ENCODE data around the gene FAM83B. TPM values are rescaled to one million over a fixed set of nuclear protein-coding genes. Genes with fewer than 3 reads are reported as not detected.

FAM83B gene
- total RNA-seq, 1 experiment from 2014 or later = 15.6 TPM

GRCh38 chr6:54805077-54805476 lies 41.5 kb upstream of the FAM83B start:
- Histone ChIP-seq H3K79me2 (ENCODE audit: low read depth) (no peaks in the 10 kb centered on the region), H3K4me2 (no peak overlapping the region), H3K4me1 (replicated peaks; ENCODE audit: insufficient read depth) (peaks cover 18% of the 10 kb centered on the region), H3K9me3 (ENCODE audit: insufficient read depth, low read depth) (no peaks in the 10 kb centered on the region; the same call in 1 of the 2 replicates), H3K9me2 (ENCODE audit: insufficient read depth) (no peaks in the 10 kb centered on the region), H3F3A (ENCODE audit: insufficient read depth, low read depth) (no peaks in the 10 kb centered on the region), H3K27ac (no peak overlapping the region), H3K4me3 (no peak overlapping the region), H3K36me3 (ENCODE audit: low read depth) (no peaks in the 10 kb centered on the region), H3K27me3 (ENCODE audit: insufficient read depth, low read depth) (no peaks in the 10 kb centered on the region), H4K20me1 (ENCODE audit: insufficient read depth) (no peaks in the 10 kb centered on the region), H2AFZ (no peak overlapping the region)
- ChIA-PET CTCF (no interaction called here), POLR2A (ENCODE audit: unreplicated experiment) (no interaction called here)
- BruUV-seq (replicated peaks) = no TSS peak
- TF ChIP-seq CTCF (conservative IDR thresholded peaks at IDR 0.05) (no peak), EZH2 (IDR thresholded peaks at IDR 0.05; ENCODE audit: low read depth) (no peak)
- no peak for DNase-seq
- intact Hi-C loops (cut with micrococcal nuclease; ENCODE audit: unreplicated experiment) = no loop called here

GRCh38 chr6:54810147-54810546 lies 36.4 kb upstream of the FAM83B start:
- Histone ChIP-seq H2AFZ (no peak overlapping the region), H3K79me2 (ENCODE audit: low read depth) (no peaks in the 10 kb centered on the region), H3K4me2 (no peak overlapping the region), H3K9me2 (ENCODE audit: insufficient read depth) (no peaks in the 10 kb centered on the region), H3F3A (ENCODE audit: insufficient read depth, low read depth) (no peaks in the 10 kb centered on the region), H3K36me3 (ENCODE audit: low read depth) (no peaks in the 10 kb centered on the region), H4K20me1 (ENCODE audit: insufficient read depth) (no peaks in the 10 kb centered on the region), H3K9me3 (ENCODE audit: insufficient read depth, low read depth) (no peaks in the 10 kb centered on the region), H3K27me3 (ENCODE audit: insufficient read depth, low read depth) (no peaks in the 10 kb centered on the region), H3K4me3 (no peak overlapping the region), H3K27ac (no peak overlapping the region), H3K4me1 (replicated peaks; ENCODE audit: insufficient read depth) (no peaks in the 10 kb centered on the region)
- DNase-seq = no peak
- POLR2A ChIA-PET (ENCODE audit: unreplicated experiment) = no interaction called here
- intact Hi-C loops (cut with micrococcal nuclease; ENCODE audit: unreplicated experiment) = no loop called here
- BruUV-seq (replicated peaks) = no TSS peak
- CTCF ChIA-PET = no interaction called here
- TF ChIP-seq EZH2 (IDR thresholded peaks at IDR 0.05; ENCODE audit: low read depth) (no peak), CTCF (conservative IDR thresholded peaks at IDR 0.05) (no peak)

- H3K79me2 ChIP-seq (ENCODE audit: low read depth) = no peaks in the 10 kb centered on the region
- no peak overlapping the region for H3K4me3 ChIP-seq
- H4K20me1 ChIP-seq (ENCODE audit: insufficient read depth) = no peaks in the 10 kb centered on the region
- no peak for DNase-seq
- H3K9me2 ChIP-seq (ENCODE audit: insufficient read depth) = no peaks in the 10 kb centered on the region
- TF ChIP-seq CTCF (conservative IDR thresholded peaks at IDR 0.05) (no peak), EZH2 (IDR thresholded peaks at IDR 0.05; ENCODE audit: low read depth) (no peak)
- peak overlapping the region; percentile 59; the same call in 1 of the 2 replicates for H2AFZ ChIP-seq
- no peaks in the 10 kb centered on the region for H3F3A ChIP-seq (ENCODE audit: insufficient read depth, low read depth)
- no peak overlapping the region for H3K27ac ChIP-seq
- no peaks in the 10 kb centered on the region for H3K4me1 ChIP-seq (replicated peaks; ENCODE audit: insufficient read depth)
- no peaks in the 10 kb centered on the region for H3K27me3 ChIP-seq (ENCODE audit: insufficient read depth, low read depth)
- no TSS peak for BruUV-seq (replicated peaks)
- intact Hi-C loops (cut with micrococcal nuclease; ENCODE audit: unreplicated experiment) = no loop called here
- ChIA-PET CTCF (no interaction called here), POLR2A (ENCODE audit: unreplicated experiment) (no interaction called here)
- no peaks in the 10 kb centered on the region for H3K36me3 ChIP-seq (ENCODE audit: low read depth)
- no peak overlapping the region for H3K4me2 ChIP-seq
- no peaks in the 10 kb centered on the region for H3K9me3 ChIP-seq (ENCODE audit: insufficient read depth, low read depth)
Observed at GRCh38 chr6:54813892-54814291, 32.7 kb upstream of the FAM83B start.
